HG03097 (cell line): ENCODE data around the gene DEFB123.

Experiments used
- ATAC-seq: cut with Tn5 transposase; IDR thresholded peaks from one replicate; pipeline ENCODE4 v1.9.1; 2021; ENCODE audit not compliant: unreplicated experiment, low FRiP score

The DEFB123 gene

GRCh38 chr20:31473331-31474096 lies 33.1 kb downstream of the DEFB123 start:
- no peak for ATAC-seq

GRCh38 chr20:31474097-31474436 lies 33.6 kb downstream of the DEFB123 start:
- no peak for ATAC-seq

GRCh38 chr20:31474758-31475427 lies 34.5 kb downstream of the DEFB123 start, which contains the start of the genes DEFB124 and REM1:
TSS of gene DEFB124 (minus strand) at chr20:31475127. CDS start at chr20:31473013, 2,114 bp downstream.
TSS of gene REM1 (plus strand) at chr20:31475288. CDS start at chr20:31476446, 1,158 bp downstream.
- no peak for ATAC-seq

- ATAC-seq: no peak
Observed at GRCh38 chr20:31475472-31476293, 35.3 kb downstream of the DEFB123 start.

- ATAC-seq: no peak
Observed at GRCh38 chr20:31476294-31476585, 35.8 kb downstream of the DEFB123 start.

GRCh38 chr20:31476643-31477215 lies 36.3 kb downstream of the DEFB123 start:
- no peak for ATAC-seq

- no peak for ATAC-seq
Observed at GRCh38 chr20:31484001-31484400, 43.6 kb downstream of the DEFB123 start.

- no peak for ATAC-seq
Observed at GRCh38 chr20:31485450-31486339, 45.3 kb downstream of the DEFB123 start.

GRCh38 chr20:31488115-31488514 lies 47.7 kb downstream of the DEFB123 start:
- no peak for ATAC-seq

- no peak for ATAC-seq
Observed at GRCh38 chr20:31489152-31489551, 48.7 kb downstream of the DEFB123 start.

- no peak for ATAC-seq
Observed at GRCh38 chr20:31490752-31491151, 50.3 kb downstream of the DEFB123 start.

- no peak for ATAC-seq
Observed at GRCh38 chr20:31494131-31494530, 53.7 kb downstream of the DEFB123 start.

GRCh38 chr20:31496761-31497295 lies 56.4 kb downstream of the DEFB123 start:
- no peak for ATAC-seq

GRCh38 chr20:31497838-31498540 lies 57.6 kb downstream of the DEFB123 start:
- ATAC-seq: no peak
